ENCODE data around the gene CHPF2. TPM values are rescaled to one million over a fixed set of nuclear protein-coding genes. Genes with fewer than 3 reads are reported as not detected.

CHPF2 gene
- total and polyA plus RNA-seq, 2 experiments from 2014 or later: 51.0 to 70.0 TPM

DNA sequence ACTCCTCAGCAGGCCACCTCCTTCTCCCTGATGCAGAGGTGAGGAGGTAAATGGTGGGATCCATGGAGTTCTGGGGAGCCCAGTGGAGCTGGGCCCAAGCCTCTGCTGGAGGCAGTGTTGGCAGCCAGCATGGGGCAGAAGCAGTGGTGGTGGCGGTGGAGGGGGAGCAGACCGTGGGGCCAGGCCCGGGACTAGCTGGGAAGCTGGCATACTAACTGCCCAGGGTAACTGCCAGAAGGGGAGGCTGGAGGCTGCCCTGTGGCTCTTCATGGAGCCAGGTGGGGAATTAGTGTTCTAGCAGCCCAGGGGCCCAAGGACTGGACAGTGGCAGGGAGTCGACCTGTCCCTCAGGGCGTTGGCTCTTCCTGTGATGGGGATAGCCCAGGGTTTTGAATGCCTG, 32.3 kb downstream of the CHPF2 start:
- Histone ChIP-seq H4K20me1 (ENCODE audit: insufficient read depth, poor library complexity, severe bottlenecking) (no peaks in the 10 kb centered on the region), H3K27me3 (peaks cover 4% of the 10 kb centered on the region), H3K4me2 (no peak overlapping the region), H3K9me2 (replicated peaks; ENCODE audit: insufficient read depth) (no peaks in the 10 kb centered on the region), H3K27ac (no peak overlapping the region), H3K9me3 (ENCODE audit: low read depth) (no peaks in the 10 kb centered on the region), H2AFZ (no peak overlapping the region), H3K36me3 (replicated peaks; ENCODE audit: insufficient read depth, low read depth) (no peaks in the 10 kb centered on the region), H3K79me2 (no peaks in the 10 kb centered on the region), H3K4me1 (ENCODE audit: insufficient read depth) (no peaks in the 10 kb centered on the region), H3K4me3 (no peak overlapping the region)
- TF ChIP-seq EZH2 (IDR thresholded peaks at IDR 0.05; ENCODE audit: borderline replicate concordance) (no peak), EZH2phosphoT487 (IDR thresholded peaks at IDR 0.05; ENCODE audit: low read depth, severe bottlenecking, unreplicated experiment) (no peak)
- TF ChIP-seq, protein P1, sequence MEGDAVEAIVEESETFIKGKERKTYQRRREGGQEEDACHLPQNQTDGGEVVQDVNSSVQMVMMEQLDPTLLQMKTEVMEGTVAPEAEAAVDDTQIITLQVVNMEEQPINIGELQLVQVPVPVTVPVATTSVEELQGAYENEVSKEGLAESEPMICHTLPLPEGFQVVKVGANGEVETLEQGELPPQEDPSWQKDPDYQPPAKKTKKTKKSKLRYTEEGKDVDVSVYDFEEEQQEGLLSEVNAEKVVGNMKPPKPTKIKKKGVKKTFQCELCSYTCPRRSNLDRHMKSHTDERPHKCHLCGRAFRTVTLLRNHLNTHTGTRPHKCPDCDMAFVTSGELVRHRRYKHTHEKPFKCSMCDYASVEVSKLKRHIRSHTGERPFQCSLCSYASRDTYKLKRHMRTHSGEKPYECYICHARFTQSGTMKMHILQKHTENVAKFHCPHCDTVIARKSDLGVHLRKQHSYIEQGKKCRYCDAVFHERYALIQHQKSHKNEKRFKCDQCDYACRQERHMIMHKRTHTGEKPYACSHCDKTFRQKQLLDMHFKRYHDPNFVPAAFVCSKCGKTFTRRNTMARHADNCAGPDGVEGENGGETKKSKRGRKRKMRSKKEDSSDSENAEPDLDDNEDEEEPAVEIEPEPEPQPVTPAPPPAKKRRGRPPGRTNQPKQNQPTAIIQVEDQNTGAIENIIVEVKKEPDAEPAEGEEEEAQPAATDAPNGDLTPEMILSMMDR (IDR thresholded peaks at IDR 0.05; ENCODE audit: poor library complexity): no peak
- no peak for DNase-seq (ENCODE audit: low spot score)
- 81% methylated on average over 5 of the region's 5 CpGs for WGBS (ENCODE audit: low lambda C conversion rate, missing lambda C conversion rate)

DNA sequence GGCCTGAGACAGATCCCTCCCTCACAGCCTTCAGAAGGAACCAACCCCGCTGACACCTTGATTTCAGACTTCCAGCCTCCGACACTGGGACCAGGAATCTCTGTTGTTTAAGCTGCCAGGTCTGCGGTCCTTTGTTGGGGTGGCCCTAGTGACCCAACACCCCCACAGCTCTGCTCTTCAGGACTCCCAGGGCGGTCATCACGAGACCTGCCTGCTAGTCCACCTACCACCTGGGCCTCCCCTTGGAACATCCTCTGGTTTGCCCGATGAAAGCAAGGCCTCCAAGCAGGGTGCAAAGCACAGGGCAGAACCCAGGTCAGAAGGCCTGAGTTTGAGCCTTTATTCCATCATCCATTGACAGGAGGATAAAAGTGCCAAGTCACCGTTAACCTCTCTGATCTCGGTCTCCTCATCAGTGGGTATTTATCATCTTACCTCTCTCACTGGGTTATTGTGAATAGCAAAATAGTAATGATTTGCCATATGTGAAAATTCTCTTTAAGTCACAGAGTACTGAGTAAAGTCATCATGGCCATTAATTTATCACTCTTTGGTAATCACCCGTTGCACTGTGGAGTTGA, 33.2 kb downstream of the CHPF2 start:
- Histone ChIP-seq H4K20me1 (ENCODE audit: insufficient read depth, poor library complexity, severe bottlenecking) (no peaks in the 10 kb centered on the region), H3K9me2 (replicated peaks; ENCODE audit: insufficient read depth) (no peaks in the 10 kb centered on the region), H3K27me3 (peaks cover 4% of the 10 kb centered on the region), H2AFZ (no peak overlapping the region), H3K36me3 (replicated peaks; ENCODE audit: insufficient read depth, low read depth) (no peaks in the 10 kb centered on the region), H3K4me3 (no peak overlapping the region), H3K9me3 (ENCODE audit: low read depth) (no peaks in the 10 kb centered on the region), H3K27ac (no peak overlapping the region), H3K79me2 (no peaks in the 10 kb centered on the region), H3K4me1 (ENCODE audit: insufficient read depth) (no peaks in the 10 kb centered on the region), H3K4me2 (no peak overlapping the region)
- 94% methylated on average over 9 of the region's 9 CpGs for WGBS (ENCODE audit: low lambda C conversion rate, missing lambda C conversion rate)
- DNase-seq (ENCODE audit: low spot score): no peak
- TF ChIP-seq, protein P1 (IDR thresholded peaks at IDR 0.05; ENCODE audit: poor library complexity): no peak
- no peak for TF ChIP-seq EZH2phosphoT487 (IDR thresholded peaks at IDR 0.05; ENCODE audit: low read depth, severe bottlenecking, unreplicated experiment)
- TF ChIP-seq EZH2 (IDR thresholded peaks at IDR 0.05; ENCODE audit: borderline replicate concordance): no peak

DNA sequence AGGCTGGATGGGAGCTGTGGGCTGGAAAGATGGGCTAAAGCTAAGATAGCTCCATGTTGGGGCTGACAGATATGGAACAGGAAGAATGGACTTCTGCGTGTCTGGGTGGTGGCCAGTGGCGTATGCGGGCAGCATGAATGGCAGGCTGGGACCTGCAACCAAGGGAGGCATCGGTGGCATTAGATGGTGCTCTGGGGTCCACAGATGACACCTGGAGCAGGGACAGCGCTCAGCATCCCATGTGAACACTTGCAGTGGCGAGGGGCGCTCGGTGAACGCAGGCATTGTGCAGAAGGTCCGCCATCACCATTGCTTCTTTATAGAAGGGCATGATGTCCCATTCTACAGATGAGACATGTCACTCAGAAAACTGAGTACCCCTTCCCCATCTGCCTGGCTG, 37.2 kb downstream of the CHPF2 start:
- Histone ChIP-seq H3K27me3 (no peaks in the 10 kb centered on the region), H3K9me3 (ENCODE audit: low read depth) (no peaks in the 10 kb centered on the region), H3K27ac (no peak overlapping the region), H4K20me1 (ENCODE audit: insufficient read depth, poor library complexity, severe bottlenecking) (no peaks in the 10 kb centered on the region), H3K79me2 (no peaks in the 10 kb centered on the region), H3K4me3 (no peak overlapping the region), H3K9me2 (replicated peaks; ENCODE audit: insufficient read depth) (no peaks in the 10 kb centered on the region), H3K4me2 (no peak overlapping the region), H3K4me1 (ENCODE audit: insufficient read depth) (no peaks in the 10 kb centered on the region), H3K36me3 (replicated peaks; ENCODE audit: insufficient read depth, low read depth) (no peaks in the 10 kb centered on the region), H2AFZ (no peak overlapping the region)
- DNase-seq (ENCODE audit: low spot score): no peak
- 94% methylated on average over 10 of the region's 10 CpGs for WGBS (ENCODE audit: low lambda C conversion rate, missing lambda C conversion rate)
- TF ChIP-seq, protein P1 (IDR thresholded peaks at IDR 0.05; ENCODE audit: poor library complexity): no peak
